ENCODE measurements around the gene RIC8A.
"Not testable (repeated sequence)": the region's sequence is repeated elsewhere in the genome, so short reads cannot be mapped to it uniquely, and the experiment has no call there.

The RIC8A gene

DNA sequence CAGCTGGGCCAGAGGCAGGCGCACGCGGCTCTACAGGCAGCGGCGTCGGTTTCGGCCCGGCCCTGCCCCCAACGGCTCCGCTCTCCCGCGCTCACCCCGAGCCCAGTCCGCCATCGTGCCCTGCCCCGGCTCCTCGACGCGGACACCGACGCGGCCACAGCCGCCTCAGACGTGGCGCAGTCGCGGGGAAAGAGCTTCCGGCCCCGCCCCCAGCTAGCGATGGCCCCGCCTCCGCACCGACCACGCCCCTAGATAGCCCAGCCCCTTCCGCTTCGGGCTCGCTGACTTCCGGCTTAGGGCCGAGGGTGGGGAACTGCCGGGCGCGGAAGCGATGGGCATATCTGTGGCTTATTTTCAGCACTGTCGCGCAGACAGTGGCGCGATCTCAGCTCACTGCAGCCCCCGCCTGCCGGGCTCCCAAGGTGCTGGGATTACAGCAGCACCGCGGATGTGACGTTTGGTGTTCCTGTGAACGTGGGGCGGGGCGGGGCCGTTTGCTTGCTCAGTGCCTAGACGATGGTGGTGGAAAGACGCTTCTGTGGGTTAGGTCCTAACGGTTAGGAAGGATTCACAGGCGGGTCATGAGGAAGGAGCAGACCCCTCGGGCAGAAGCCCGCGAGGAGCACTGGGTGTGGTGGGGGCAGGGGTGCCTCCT, at the start of gene RIC8A, which contains the start of gene BET1L:
Gene RIC8A, plus strand, starts transcription at position 501 of the 655 bp plus-strand sequence. CDS start 1,147 bp downstream, outside the sequence.
Gene BET1L, minus strand, starts transcription at position 192 of the 655 bp plus-strand sequence. Its CDS starts 78 bp downstream, at position 114.
- DNase-seq (ENCODE audit: low read depth) = peak; percentile 90

DNA sequence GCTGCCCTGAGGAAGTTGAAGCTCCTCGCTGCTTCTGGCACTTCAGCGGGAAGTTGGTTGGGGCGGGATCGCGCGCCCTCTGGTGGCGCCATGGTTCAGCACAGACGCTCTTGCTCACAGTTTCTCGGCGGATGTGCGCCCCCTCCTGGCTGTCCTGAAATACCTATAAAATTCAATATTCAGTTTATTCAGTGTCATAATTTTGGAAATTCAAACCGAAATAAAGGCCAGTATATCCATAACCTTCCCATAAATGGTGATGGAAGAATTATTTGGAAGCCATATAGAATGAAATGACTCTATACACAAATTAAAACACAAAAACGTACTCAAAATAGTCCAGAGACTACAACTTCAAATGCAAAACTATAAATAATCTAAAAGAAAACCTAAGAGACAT, 27.3 kb upstream of the RIC8A start:
- not testable (repeated sequence) for DNase-seq (ENCODE audit: low read depth)

- DNase-seq (ENCODE audit: low read depth) = not testable (repeated sequence)
These were observed 18.2 kb upstream of the RIC8A start for GRCh38 chr11:189200-189783.

GRCh38 chr11:189843-190311, 17.6 kb upstream of the RIC8A start:
- not testable (repeated sequence) for DNase-seq (ENCODE audit: low read depth)

DNA sequence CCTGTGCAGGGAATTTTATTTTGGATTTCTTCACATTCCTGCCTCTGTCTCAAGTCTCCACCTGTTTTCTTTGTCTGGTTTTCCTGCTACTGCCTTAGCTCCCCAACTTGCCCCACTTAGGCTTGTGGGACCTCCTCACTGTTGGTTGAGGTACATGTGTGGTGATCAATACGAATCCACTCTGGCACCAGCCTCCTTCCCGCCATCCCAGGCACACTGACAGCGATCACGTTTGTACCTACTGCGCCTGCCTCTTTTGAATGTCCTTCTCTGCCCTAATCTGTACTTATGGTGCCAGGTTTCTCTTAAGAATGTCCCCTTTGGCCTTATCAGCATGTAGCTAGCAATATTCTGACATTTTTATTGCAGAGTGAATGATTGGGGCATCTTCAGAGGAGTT, 17.0 kb upstream of the RIC8A start:
- DNase-seq (ENCODE audit: low read depth) = not testable (repeated sequence)

DNA sequence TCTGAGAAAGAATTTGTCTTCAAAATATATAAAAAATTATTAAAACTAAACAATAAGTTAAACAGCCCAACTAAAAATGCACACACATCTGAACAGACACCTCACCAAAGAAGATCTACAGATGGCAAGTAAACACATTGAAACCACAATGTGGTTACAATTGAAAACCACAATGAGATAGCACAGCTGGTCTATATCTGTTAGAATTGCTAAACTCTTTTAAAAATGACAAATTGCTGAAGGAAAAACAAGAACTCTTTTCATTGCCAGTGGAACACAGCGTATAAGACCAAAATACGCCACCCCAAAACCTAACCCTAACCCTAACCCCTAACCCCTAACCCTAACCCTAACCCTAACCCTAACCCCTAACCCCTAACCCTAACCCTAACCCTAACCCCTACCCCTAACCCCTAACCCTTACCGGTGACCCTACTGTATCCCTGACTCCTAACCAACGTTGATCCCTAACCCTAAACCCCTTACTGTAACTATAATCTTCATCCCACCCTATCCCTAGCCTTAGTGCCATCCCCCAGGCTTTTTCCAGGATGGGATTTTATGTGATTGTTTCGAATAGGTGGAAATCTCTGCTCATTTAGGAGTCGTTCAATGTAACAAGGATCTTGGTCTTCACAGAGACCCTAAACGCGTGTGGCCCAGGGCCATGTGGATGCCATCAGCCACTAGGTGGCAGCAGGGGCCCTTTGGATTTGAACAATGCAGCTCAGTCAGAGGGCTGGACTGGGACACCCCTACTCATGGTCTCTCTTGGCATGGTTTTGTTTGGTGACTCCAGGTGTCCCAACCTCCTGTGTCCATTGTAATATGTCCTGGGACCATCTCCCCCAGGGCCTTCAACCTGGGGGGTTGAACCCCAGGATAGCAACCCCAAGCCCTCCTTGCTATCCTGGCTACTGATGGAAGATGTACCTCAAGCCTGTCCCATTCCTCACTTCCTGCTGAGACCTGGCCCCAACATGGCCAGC, 15.7 kb upstream of the RIC8A start:
- DNase-seq (ENCODE audit: low read depth) = not testable (repeated sequence)

GRCh38 chr11:192674-193128, 14.8 kb upstream of the RIC8A start, which contains the start of gene SCGB1C1:
TSS of gene SCGB1C1 (plus strand) at chr11:193078. CDS start at chr11:193100, 22 bp downstream.
- DNase-seq (ENCODE audit: low read depth) = not testable (repeated sequence)

GRCh38 chr11:193481-193880, 14.0 kb upstream of the RIC8A start:
- DNase-seq (ENCODE audit: low read depth) = not testable (repeated sequence)

DNA sequence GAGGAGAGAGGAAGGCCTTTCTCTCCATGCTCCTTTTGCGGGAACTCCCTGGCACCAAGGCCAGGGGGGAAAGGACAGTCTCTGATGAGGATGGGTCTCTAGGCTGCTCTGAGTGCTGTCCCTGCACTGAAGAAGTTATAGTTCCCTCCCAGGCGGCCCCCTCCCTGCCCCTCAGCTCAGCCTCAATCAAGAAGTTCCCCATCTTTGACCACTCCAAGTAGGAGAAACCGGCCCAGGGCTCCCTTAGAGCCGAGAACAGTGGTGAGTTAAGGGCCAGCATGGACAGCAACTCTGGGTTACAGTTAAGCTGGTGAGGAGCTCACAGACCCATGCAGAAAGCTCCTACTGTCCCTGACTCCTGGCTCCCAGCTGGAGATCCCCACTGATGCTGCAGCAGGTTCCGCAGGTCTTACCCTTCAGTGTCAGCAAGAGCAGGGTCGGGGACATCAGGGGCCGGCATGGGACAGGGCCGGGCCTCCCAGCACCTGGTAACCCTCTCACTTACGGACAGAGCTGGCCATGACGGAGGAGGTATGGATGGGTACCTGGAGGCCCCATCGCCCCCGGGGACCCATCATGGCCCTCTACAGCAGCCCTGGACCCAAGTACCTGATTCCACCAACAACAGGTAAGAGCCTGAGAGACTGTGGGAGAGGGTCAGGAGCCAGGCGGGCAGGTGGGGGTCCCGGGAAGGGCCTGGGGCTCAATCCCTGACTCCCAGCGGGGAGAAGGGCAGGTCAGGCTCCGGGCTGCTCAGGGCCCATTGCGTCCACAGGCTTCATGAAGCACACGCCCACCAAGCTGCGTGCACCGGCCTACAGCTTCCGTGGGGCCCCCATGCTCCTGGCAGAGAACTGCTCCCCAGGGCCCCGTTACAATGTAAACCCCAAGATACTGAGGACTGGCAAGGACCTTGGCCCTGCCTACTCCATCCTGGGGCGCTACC, 10.4 kb upstream of the RIC8A start:
- no peak for DNase-seq (ENCODE audit: low read depth)

DNA sequence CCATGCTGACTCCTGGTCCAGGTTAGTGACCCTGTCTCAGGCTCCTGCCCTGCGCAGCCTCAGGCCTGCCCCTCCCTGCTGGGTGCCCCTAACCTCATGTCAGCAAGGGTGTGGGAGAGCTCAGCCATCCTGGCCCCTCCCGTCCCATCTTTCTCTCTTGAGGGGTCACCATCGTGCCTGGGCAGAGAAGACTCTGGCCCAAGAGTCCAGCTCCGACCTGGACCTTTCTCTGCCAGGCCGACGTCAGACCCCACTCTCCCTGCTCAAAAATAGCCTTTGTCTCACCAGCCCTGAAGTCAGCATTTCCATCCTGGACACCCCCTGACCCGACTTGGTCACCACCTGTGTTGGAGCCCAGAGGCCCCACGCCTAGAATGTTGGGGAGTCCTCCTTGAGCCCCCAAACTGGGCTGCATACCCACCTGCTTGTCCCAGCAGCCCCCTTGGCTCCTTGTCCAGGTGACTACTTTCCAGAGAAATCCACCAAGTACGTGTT, 9.7 kb upstream of the RIC8A start:
- DNase-seq (ENCODE audit: low read depth) = no peak

GRCh38 chr11:198236-198806, 9.2 kb upstream of the RIC8A start:
- no peak for DNase-seq (ENCODE audit: low read depth)

DNA sequence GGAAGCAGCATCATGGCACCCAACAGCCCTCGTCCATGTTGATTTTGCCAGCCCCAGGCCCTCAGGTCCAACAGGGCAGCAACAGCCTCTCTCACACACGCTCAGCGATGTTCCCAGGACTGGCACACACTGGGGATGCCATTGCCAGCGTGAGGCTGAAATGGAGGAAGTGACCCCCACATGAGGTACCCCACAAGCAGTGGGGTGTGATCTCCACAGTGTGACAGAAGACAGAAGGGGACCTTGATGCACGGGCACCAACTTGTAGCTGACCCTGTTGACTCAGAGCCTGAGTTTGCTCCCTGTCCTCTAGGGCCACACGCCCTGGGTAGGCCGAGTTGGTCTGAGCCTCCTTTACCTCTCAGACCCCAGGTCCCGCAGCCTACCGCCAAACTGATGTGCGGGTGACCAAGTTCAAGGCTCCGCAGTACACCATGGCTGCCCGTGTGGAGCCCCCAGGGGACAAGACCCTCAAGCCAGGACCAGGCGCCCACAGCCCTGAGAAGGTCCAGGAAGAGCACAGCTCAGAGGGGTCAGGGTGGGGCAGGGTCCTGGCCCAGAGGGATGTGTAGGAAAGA, 8.4 kb upstream of the RIC8A start:
- DNase-seq (ENCODE audit: low read depth) = no peak

- DNase-seq (ENCODE audit: low read depth) = no peak
These were observed 7.7 kb upstream of the RIC8A start for GRCh38 chr11:199782-200181.

DNA sequence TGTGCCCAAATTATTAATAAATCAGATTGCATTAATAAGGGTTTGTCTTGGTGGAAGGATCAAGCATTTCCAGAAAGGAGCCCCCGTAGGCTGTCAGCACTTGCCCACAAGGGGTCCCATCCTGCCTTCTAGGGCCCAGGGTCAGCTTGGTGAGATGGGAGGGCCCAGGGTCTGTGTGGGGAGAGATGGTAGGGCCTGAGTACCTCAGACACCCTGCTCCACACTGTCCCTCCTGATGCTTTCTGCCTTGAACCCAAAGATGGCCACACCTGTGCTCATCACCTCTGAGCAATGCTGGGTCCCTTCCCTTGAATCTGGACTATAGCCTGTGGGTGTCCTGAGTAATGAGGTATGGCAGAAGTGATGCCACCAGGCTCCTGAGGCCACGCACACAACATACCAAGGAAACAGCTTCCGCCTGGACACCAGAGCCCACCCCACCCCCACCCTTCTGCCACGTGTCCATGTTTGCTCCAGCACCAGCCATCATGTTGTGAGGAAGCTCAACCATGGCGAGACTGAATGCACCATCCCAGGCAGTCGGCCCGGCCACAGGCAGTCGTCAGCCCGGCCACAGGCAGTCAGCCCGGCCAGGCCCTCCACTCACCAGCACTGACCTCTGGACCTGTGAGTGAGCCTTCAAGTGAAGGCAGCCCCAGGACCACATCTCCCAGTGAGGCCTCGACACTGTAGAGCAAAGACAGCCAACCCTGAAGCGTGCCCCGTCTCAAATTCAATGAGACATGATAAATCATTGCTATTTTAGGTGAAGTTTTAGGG, 7.1 kb upstream of the RIC8A start:
- DNase-seq (ENCODE audit: low read depth) = no peak

DNA sequence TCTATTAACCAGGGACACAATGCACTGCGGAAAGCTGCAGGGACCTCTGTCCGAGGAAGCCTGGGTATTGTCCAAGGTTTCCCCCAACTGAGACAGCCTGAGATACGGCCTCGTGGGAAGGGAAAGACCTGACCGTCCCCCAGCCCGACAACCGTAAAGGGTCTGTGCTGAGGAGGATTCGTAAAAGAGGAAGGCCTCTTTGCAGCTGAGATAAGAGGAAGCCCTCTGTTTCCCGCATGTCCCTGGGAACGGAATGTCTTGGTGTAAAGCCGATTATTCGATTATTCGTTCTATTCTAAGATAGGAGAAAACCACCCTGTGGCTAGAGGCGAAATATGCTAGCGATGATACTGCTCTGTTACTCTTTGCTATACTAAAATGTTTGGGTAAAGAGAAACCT, 5.5 kb upstream of the RIC8A start:
- DNase-seq (ENCODE audit: low read depth) = no peak

DNA sequence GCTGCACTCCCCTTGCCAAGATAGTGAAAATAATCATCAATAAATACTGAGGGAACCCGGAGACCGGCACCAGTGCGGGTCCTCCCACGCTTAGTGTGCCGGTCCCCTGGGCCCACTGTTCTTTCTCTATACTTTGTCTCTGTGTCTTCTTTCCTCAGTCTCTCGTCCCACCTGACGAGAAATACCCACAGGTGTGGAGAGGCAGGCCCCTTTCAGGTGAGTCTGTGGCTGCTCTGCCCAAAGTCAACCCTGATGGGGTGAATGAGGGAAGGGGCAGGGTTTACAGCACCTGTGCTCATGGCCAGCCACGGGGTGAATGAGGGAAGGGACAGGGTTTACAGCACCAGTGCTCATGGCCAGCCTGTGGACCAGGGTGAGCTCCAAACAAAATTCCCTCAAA, 5.0 kb upstream of the RIC8A start:
- DNase-seq (ENCODE audit: low read depth) = no peak

DNA sequence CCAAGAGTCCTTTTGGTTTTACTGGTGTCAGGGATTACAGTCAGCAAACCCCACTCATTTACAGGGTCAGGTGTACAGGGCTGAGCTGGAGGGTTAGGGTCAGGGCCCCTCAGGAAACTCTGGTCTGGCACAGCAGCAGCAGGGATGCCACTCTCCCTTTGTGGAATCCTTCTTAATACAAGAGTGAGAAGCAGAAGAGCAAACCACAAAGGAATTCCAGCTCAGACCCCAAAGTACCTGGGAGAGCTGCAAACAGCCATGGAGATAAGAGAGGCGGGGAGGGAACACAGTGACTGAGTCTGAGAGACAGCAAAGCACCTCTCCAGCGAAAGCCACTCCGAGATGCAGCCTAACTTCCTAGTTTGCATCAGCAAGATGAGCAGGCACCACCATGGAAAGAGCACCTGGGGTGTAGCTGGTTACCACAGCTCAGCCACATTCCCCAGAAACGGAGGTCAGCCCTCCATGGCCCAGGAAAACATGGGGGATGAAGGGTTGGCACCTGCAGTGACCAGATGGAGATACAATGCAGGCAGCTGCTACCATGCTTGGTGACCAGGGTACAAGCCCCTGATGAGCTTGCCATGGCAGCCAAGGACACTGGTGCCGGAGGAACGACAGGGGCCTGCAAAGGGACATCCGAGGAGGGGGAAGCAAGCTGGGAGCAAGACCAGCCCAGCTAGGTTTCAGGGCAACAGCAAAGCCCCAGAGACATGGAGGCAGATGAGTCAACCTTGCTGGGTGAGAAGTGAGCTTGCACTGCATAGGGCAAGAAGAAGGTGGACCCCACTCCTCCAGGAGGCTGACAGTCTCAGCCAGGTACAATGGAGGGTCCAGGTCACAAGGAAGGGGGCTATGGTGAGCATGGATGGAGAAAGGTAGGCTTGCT, 4.2 kb upstream of the RIC8A start:
- DNase-seq (ENCODE audit: low read depth) = no peak

DNA sequence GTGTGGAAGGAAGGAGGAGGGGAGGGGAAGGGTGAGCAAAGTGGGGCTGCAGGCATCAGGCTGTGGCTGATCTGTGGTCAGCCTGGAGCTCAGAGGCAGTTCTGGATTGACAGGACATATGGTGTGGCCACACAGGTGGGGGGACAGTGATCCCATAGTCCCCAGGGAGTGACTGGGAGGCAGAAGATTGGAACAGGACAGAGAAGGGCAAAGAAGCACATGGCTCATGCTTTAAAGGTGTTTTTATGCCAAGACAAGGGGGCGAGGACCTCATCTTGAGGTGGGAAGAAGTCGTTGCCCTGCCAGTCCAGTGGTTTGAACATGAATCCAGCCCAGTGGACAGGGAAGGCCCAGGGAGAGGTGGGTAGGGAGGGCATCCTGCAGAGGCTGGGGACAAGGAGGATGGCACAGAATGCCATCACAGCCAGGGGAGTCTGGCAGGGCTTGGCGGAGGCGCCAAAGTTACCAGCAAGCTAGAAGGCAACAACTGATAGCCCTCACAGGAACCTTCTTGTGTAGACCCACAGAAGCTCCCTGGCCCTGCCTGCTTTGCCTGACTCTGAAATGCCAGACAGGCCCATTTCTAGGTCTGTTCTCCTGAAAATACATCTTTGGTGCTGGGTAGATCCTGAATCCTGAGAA, 3.4 kb upstream of the RIC8A start:
- DNase-seq (ENCODE audit: low read depth) = no peak

Data from non-pigmented ciliary epithelial cell (primary cell).